GM12878 (cell line): ENCODE results near the gene BCL2.

Experiments
- POLR2A ChIP-seq: IDR thresholded peaks from 2 replicates; pipeline ENCODE4 v1.6.1; 2011; ENCODE audit warnings: low read depth, mild to moderate bottlenecking, low read length
- SREBF2 ChIP-seq: IDR thresholded peaks from 2 replicates; pipeline ENCODE4 v1.6.1; 2012; ENCODE audit warnings: mild to moderate bottlenecking, low read length
- ZNF384 ChIP-seq: IDR thresholded peaks from 2 replicates; pipeline ENCODE4 v1.6.1; 2012; ENCODE audit warnings: low read depth, mild to moderate bottlenecking, low read length, improper control_type of control experiment, borderline replicate concordance
- TF ChIP-seq, protein P1 (sequence below): IDR thresholded peaks from 2 replicates; pipeline ENCODE4 v1.6.1; 2012; ENCODE audit warnings: mild to moderate bottlenecking, low read depth, low read length
- TF ChIP-seq, protein P2 (sequence below), 3 experiments: IDR thresholded peaks in 2 of 3; conservative IDR thresholded peaks in 1 of 3; 2 replicates each; pipeline ENCODE4 v1.5.1; 2011; ENCODE audit warnings: low read depth in 3 of 3, low read length in 3 of 3, mild to moderate bottlenecking in 3 of 3, control low read depth in 2 of 3, moderate library complexity in 2 of 3, inconsistent platforms in 1 of 3, mixed read lengths in 1 of 3; ENCODE audit not compliant: control insufficient read depth in 2 of 3, insufficient read depth in 1 of 3; ENCODE audit errors: extremely low read depth in 1 of 3

DNA sequence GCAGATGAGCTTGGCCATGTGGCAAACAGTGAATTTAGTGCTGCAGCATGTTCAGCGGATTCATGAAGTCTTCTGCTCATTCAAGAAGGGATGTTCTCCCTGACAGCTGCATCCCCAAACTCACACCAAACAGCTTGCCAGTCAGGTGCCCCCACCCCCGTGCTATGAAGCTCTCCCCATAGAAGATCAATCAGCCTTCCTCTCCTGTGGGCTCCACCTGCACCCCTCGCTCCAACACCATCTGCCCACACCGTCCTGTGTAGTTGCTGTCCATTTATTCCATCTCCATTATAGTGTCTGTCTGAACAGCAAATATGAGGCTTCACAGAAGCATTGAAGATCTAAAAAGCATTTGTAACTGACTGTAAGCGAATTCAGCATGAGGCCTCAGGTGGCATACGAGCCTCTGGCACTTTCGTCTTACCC is 218.9 kb downstream of the BCL2 start:
- TF ChIP-seq, protein P1, sequence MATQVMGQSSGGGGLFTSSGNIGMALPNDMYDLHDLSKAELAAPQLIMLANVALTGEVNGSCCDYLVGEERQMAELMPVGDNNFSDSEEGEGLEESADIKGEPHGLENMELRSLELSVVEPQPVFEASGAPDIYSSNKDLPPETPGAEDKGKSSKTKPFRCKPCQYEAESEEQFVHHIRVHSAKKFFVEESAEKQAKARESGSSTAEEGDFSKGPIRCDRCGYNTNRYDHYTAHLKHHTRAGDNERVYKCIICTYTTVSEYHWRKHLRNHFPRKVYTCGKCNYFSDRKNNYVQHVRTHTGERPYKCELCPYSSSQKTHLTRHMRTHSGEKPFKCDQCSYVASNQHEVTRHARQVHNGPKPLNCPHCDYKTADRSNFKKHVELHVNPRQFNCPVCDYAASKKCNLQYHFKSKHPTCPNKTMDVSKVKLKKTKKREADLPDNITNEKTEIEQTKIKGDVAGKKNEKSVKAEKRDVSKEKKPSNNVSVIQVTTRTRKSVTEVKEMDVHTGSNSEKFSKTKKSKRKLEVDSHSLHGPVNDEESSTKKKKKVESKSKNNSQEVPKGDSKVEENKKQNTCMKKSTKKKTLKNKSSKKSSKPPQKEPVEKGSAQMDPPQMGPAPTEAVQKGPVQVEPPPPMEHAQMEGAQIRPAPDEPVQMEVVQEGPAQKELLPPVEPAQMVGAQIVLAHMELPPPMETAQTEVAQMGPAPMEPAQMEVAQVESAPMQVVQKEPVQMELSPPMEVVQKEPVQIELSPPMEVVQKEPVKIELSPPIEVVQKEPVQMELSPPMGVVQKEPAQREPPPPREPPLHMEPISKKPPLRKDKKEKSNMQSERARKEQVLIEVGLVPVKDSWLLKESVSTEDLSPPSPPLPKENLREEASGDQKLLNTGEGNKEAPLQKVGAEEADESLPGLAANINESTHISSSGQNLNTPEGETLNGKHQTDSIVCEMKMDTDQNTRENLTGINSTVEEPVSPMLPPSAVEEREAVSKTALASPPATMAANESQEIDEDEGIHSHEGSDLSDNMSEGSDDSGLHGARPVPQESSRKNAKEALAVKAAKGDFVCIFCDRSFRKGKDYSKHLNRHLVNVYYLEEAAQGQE: no peak
- TF ChIP-seq POLR2A (no peak), SREBF2 (no peak), ZNF384 (no peak)
- TF ChIP-seq, protein P2, sequence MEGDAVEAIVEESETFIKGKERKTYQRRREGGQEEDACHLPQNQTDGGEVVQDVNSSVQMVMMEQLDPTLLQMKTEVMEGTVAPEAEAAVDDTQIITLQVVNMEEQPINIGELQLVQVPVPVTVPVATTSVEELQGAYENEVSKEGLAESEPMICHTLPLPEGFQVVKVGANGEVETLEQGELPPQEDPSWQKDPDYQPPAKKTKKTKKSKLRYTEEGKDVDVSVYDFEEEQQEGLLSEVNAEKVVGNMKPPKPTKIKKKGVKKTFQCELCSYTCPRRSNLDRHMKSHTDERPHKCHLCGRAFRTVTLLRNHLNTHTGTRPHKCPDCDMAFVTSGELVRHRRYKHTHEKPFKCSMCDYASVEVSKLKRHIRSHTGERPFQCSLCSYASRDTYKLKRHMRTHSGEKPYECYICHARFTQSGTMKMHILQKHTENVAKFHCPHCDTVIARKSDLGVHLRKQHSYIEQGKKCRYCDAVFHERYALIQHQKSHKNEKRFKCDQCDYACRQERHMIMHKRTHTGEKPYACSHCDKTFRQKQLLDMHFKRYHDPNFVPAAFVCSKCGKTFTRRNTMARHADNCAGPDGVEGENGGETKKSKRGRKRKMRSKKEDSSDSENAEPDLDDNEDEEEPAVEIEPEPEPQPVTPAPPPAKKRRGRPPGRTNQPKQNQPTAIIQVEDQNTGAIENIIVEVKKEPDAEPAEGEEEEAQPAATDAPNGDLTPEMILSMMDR (IDR thresholded peaks at IDR 0.05 in 2 of 3, conservative IDR thresholded peaks at IDR 0.05 in 1 of 3; ENCODE audit: control insufficient read depth in 2 of 3, extremely low read depth in 1 of 3, insufficient read depth in 1 of 3, low read depth in 3 of 3, low read length in 3 of 3): no peak
